MM.1S (cell line): ENCODE results near the gene PWWP2B.

Experiments
- DNase-seq: peaks from one replicate; pipeline ENCODE4 v3.0.0-alpha.2; 2015
- H2AFZ ChIP-seq: fragments of 300-600 bp; sonication (generic); 2 replicates; pipeline ENCODE4 v1.6.0; 2016; ENCODE audit warnings: antibody characterized with exemption, low read length
- H3F3A ChIP-seq: fragments of 300-600 bp; sonication (generic); 2 replicates; pipeline ENCODE4 v1.6.1; 2016; ENCODE audit warnings: mild to moderate bottlenecking, antibody characterized with exemption, low read length, moderate library complexity, mixed read lengths; ENCODE audit not compliant: insufficient read depth
- H3K27ac ChIP-seq: fragments of 300-600 bp; sonication (generic); 2 replicates; pipeline ENCODE4 v1.5.1; 2016; ENCODE audit warnings: mild to moderate bottlenecking, low read length
- H3K27me3 ChIP-seq: fragments of 300-600 bp; sonication (generic); replicated peaks from 2 replicates; pipeline ENCODE4 v1.6.0; 2016; ENCODE audit warnings: low read length; ENCODE audit not compliant: insufficient read depth
- H3K36me3 ChIP-seq: fragments of 300-600 bp; sonication (generic); replicated peaks from 2 replicates; pipeline ENCODE4 v1.6.1; 2016; ENCODE audit warnings: mild to moderate bottlenecking, low read length, mixed read lengths; ENCODE audit not compliant: insufficient read depth
- H3K4me1 ChIP-seq: fragments of 300-600 bp; sonication (generic); 2 replicates; pipeline ENCODE4 v1.6.1; 2016; ENCODE audit warnings: low read length, mixed read lengths
- H3K4me2 ChIP-seq: fragments of 300-600 bp; sonication (generic); 2 replicates; pipeline ENCODE4 v1.6.0; 2016; ENCODE audit warnings: low read depth, low read length
- H3K4me3 ChIP-seq: fragments of 300-600 bp; sonication (generic); 2 replicates; pipeline ENCODE4 v1.5.1; 2016; ENCODE audit warnings: low read length, mixed read lengths
- H3K79me2 ChIP-seq: fragments of 300-600 bp; sonication (generic); 2 replicates; pipeline ENCODE4 v1.6.1; 2016; ENCODE audit warnings: mixed run types, low read length, mixed read lengths
- H3K9ac ChIP-seq: fragments of 300-600 bp; sonication (generic); 2 replicates; pipeline ENCODE4 v1.6.1; 2016; ENCODE audit warnings: low read length, mixed read lengths
- H3K9me2 ChIP-seq: fragments of 300-600 bp; sonication (generic); replicated peaks from 2 replicates; pipeline ENCODE4 v1.6.1; 2016; ENCODE audit warnings: mild to moderate bottlenecking, low read length, mixed read lengths; ENCODE audit not compliant: insufficient read depth
- H3K9me3 ChIP-seq: fragments of 300-600 bp; sonication (generic); replicated peaks from 2 replicates; pipeline ENCODE4 v1.6.1; 2016; ENCODE audit warnings: mild to moderate bottlenecking, low read length, mixed read lengths; ENCODE audit not compliant: insufficient read depth
- H4K20me1 ChIP-seq: fragments of 300-600 bp; sonication (generic); 2 replicates; pipeline ENCODE4 v1.6.1; 2016; ENCODE audit warnings: mild to moderate bottlenecking, low read length, moderate library complexity, mixed read lengths; ENCODE audit not compliant: insufficient read depth
- CTCF ChIP-seq: fragments of 300-600 bp; sonication (generic); IDR thresholded peaks from 2 replicates; pipeline ENCODE4 v1.5.1; 2016; ENCODE audit warnings: antibody characterized with exemption, low read length, mixed read lengths
- EZH2 ChIP-seq: fragments of 300-600 bp; sonication (generic); optimal IDR thresholded peaks from 2 replicates; pipeline ENCODE3; 2017; ENCODE audit warnings: low read depth, mild to moderate bottlenecking, antibody characterized with exemption, low read length, mixed read lengths
- EZH2phosphoT487 ChIP-seq: fragments of 300-600 bp; sonication (generic); IDR thresholded peaks from 2 replicates; pipeline ENCODE4 v1.6.1; 2018; ENCODE audit warnings: antibody characterized with exemption, low read length

Gene PWWP2B

DNA sequence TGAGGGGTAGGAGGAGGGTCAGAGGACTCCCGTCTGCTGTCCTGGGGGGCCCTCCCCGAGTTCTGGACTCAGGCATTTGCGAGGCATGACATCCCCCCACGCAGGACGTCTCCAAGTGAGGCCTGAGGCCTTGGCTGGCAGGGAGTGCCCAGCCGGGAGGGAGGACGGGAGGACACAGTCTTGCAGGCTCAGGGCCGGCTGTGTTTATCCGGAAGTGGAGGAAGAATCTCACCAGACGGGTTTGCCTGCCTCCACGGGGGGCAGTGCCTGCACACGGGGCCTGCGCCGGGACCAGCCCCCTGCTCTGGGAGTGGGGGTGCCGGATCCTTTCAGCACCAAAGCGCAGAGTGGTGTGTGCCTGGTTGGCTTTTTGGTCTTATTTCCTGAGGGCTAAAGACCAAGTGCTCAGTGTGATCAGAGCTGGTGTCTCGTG lies 10.9 kb downstream of the PWWP2B start:
- no peaks in the 10 kb centered on the region for H4K20me1 ChIP-seq
- no peak overlapping the region for H3K27ac ChIP-seq
- peaks cover 19% of the 10 kb centered on the region for H3K27me3 ChIP-seq
- no peaks in the 10 kb centered on the region for H3K9me3 ChIP-seq
- H3K36me3 ChIP-seq, result no peaks in the 10 kb centered on the region
- no peaks in the 10 kb centered on the region for H3K9me2 ChIP-seq
- H3K4me1 ChIP-seq, result no peaks in the 10 kb centered on the region
- H3K4me2 ChIP-seq, result no peak overlapping the region
- no peak overlapping the region for H2AFZ ChIP-seq
- no peak for DNase-seq
- H3K79me2 ChIP-seq, result no peaks in the 10 kb centered on the region
- H3F3A ChIP-seq, result no peaks in the 10 kb centered on the region
- TF ChIP-seq EZH2 (no peak), EZH2phosphoT487 (no peak), CTCF (no peak)
- H3K4me3 ChIP-seq, result no peak overlapping the region
- no peak overlapping the region for H3K9ac ChIP-seq

DNA sequence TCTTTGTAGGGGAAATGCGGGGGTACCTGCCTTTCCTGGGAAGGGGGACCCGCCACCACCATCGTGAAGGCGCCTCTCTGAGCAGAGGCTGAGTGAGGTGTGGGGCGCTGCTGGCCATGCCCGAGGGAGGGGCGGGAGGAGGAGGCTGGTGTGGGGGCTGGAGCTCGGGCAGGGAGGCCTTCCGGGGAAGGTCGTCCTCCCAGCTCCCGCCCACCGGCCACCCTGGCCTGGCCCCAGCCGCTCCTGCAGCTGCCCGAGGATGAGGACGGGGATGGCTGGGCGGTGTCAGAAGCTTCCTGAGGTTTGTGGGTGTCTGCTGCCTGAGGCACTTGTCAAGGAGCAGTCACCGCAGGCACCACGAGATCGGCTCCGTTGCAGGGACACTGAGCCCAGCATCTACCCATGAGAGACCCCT lies 11.4 kb downstream of the PWWP2B start:
- no peak overlapping the region for H3K4me2 ChIP-seq
- no peaks in the 10 kb centered on the region for H3K36me3 ChIP-seq
- no peak for TF ChIP-seq EZH2phosphoT487
- no peak for TF ChIP-seq EZH2
- TF ChIP-seq CTCF, result no peak
- no peaks in the 10 kb centered on the region for H3K79me2 ChIP-seq
- H3K9ac ChIP-seq, result no peak overlapping the region
- no peaks in the 10 kb centered on the region for H4K20me1 ChIP-seq
- no peak for DNase-seq
- H3K4me3 ChIP-seq, result no peak overlapping the region
- no peak overlapping the region for H3K27ac ChIP-seq
- H3K27me3 ChIP-seq, result peaks cover 23% of the 10 kb centered on the region
- H3K4me1 ChIP-seq, result no peaks in the 10 kb centered on the region
- no peak overlapping the region for H2AFZ ChIP-seq
- H3K9me3 ChIP-seq, result no peaks in the 10 kb centered on the region
- H3K9me2 ChIP-seq, result no peaks in the 10 kb centered on the region
- H3F3A ChIP-seq, result no peaks in the 10 kb centered on the region

DNA sequence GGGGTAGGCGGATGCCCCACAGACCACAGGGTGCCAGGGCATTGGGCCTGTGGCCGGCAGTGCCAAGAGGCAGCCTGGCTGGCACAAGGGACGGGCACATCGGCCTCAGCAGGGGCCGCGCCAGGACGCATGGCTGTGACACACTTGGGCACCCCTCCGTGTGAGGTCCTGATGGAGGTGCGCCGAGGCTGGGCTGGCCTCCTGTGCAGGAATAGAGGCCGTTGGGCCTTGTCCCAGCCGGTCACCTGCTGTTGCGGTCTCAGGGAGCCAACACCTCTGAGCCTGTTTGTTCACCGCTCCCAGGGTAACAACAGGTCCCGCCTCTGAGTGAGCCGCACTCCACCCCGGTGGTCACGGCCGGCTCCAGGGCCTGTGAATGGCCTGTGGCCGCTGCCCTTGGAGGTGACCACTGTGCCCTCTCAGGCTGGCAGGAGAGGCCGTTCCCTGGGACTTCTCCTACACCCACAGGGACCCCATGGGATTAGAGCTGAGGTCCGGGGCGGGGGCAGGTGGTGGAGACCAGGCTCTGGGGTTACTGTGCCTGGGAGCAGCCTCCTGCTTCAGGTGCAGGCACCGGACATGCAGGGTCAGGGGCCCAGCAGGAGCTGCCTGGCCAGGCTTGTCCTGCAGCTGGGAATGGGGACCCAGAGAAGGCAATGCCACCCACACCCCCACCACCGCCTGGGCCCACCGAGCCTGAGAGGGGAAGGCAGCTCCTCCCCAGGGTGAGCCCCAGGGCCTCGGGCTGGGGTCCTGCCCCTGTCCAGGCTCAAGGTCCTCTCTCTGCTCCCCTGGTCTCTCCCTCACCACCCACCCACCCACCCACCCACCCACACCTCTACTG lies 12.0 kb downstream of the PWWP2B start:
- no peaks in the 10 kb centered on the region for H3K9me3 ChIP-seq
- no peak for DNase-seq
- no peak overlapping the region for H2AFZ ChIP-seq
- H3K4me1 ChIP-seq, result no peaks in the 10 kb centered on the region
- no peaks in the 10 kb centered on the region for H3K36me3 ChIP-seq
- no peak overlapping the region for H3K4me2 ChIP-seq
- H4K20me1 ChIP-seq, result no peaks in the 10 kb centered on the region
- no peaks in the 10 kb centered on the region for H3K79me2 ChIP-seq
- no peak overlapping the region for H3K27ac ChIP-seq
- H3K27me3 ChIP-seq, result peaks cover 30% of the 10 kb centered on the region
- no peak overlapping the region for H3K9ac ChIP-seq
- H3F3A ChIP-seq, result no peaks in the 10 kb centered on the region
- H3K9me2 ChIP-seq, result no peaks in the 10 kb centered on the region
- no peak for TF ChIP-seq EZH2phosphoT487
- TF ChIP-seq EZH2, result no peak
- no peak for TF ChIP-seq CTCF
- H3K4me3 ChIP-seq, result no peak overlapping the region
